Adipocyte (in vitro differentiated cells): ENCODE measurements around the gene KIAA1671.

Source experiments
- DNase-seq: peaks from one replicate; pipeline ENCODE4 v3.0.0-alpha.2; 2015; ENCODE audit warnings: low read depth
- H3K27me3 ChIP-seq: replicated peaks from 2 replicates; pipeline ENCODE4 v1.7.0; 2013; ENCODE audit warnings: mild to moderate bottlenecking, low read length, moderate library complexity; ENCODE audit not compliant: control insufficient read depth, insufficient read depth
- H3K36me3 ChIP-seq: 2 replicates; pipeline ENCODE4 v1.7.0; 2013; ENCODE audit warnings: low read length, mild to moderate bottlenecking, moderate library complexity; ENCODE audit not compliant: control insufficient read depth, insufficient read depth, severe bottlenecking
- H3K4me1 ChIP-seq: 2 replicates; pipeline ENCODE4 v1.7.0; 2013; ENCODE audit warnings: mild to moderate bottlenecking, low read length, moderate library complexity; ENCODE audit not compliant: control insufficient read depth, insufficient read depth
- H3K4me3 ChIP-seq: 2 replicates; pipeline ENCODE4 v1.7.0; 2013; ENCODE audit warnings: mild to moderate bottlenecking, low read length, moderate library complexity
- H3K9ac ChIP-seq: 2 replicates; pipeline ENCODE4 v1.7.0; 2013; ENCODE audit warnings: mild to moderate bottlenecking, low read length, moderate library complexity
- H3K9me3 ChIP-seq: 2 replicates; pipeline ENCODE4 v1.7.0; 2013; ENCODE audit warnings: mild to moderate bottlenecking, low read length, moderate library complexity; ENCODE audit not compliant: control insufficient read depth

The KIAA1671 gene

DNA sequence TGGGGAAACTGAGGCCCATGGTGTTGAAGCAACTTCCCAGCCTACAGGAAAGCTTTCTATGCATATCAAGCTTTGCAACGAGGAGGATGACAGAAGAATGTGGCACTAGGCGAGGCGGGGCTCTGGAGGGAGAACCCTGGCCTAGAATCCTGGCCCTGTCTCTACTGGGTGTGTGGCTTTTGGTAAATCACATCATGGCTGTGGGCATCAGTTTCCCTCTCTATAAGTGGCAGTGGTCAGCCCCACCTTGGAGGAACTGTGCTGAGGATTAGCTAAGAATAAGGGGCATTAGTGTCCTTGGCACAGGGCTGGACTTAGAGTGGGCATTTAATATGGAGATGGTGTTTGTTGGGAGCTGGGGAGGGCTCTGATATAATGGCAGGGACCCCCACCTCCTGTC is 124.5 kb downstream of the KIAA1671 start:
- no peaks in the 10 kb centered on the region for H3K27me3 ChIP-seq
- H3K4me1 ChIP-seq = no peaks in the 10 kb centered on the region
- no peaks in the 10 kb centered on the region for H3K36me3 ChIP-seq
- H3K9ac ChIP-seq = no peak overlapping the region
- DNase-seq = no peak
- no peak overlapping the region for H3K4me3 ChIP-seq
- no peaks in the 10 kb centered on the region for H3K9me3 ChIP-seq

DNA sequence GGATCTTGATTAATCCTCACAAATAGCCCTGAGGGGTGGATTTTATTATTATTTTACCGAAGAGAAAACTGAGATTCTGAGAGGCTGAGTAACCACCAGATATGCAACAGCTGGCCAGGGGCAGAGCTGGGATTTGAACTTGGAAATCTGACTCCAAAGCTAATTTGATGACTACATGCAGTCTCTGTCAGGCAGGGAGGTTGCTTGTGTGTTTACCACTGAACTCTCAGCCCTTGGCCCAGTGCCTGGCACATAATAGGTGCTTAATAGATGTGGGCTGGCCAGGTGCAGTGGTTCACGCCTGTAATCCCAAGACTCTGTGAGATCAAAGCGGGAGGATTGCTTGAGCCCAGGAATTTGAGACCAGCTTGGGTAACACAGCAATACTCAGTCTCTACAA is 125.4 kb downstream of the KIAA1671 start:
- H3K27me3 ChIP-seq = no peaks in the 10 kb centered on the region
- H3K9me3 ChIP-seq = no peaks in the 10 kb centered on the region
- no peaks in the 10 kb centered on the region for H3K36me3 ChIP-seq
- H3K4me1 ChIP-seq = no peaks in the 10 kb centered on the region
- H3K9ac ChIP-seq = no peak overlapping the region
- DNase-seq = no peak
- no peak overlapping the region for H3K4me3 ChIP-seq

DNA sequence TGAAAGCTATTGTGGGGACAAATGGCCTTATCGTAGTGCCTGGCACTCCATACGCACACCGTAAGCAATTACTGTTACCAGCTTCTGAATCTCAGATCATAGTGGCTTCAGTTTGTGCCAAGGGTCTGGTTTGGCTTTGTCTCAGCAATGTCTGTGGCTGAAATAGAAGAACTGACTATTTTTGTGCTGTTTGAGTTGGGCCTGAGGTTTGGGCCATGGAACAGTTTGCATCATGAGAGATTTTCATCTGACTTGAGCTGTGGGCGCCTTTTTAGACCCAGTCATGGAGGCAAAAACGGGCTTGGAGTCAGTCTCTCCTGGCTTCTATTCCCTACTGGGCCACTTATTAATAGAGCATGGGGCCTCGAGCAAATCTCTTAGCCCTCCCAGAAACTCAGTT is 126.1 kb downstream of the KIAA1671 start:
- no peak overlapping the region for H3K9ac ChIP-seq
- no peaks in the 10 kb centered on the region for H3K36me3 ChIP-seq
- no peaks in the 10 kb centered on the region for H3K4me1 ChIP-seq
- H3K27me3 ChIP-seq = no peaks in the 10 kb centered on the region
- H3K9me3 ChIP-seq = no peaks in the 10 kb centered on the region
- no peak for DNase-seq
- no peak overlapping the region for H3K4me3 ChIP-seq

DNA sequence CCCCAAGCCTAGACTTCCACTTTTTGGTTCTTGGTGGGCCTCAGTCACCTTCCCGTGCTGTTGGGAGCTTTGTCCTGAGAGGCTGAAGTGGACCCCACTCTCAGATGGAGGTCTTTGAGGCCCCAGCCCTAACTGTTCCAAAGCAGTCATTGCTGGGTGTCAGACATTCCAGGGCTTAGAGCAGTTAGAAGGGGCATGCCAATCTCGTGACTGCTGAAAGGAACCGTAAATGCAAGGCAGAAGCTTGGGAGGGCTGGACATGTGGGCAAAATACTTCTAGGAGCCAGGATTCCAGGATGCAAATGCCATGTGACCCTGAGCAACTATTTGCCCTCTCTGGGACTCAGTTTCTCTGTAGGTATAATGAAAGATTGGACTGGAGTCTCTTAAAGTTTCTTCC is 128.3 kb downstream of the KIAA1671 start:
- H3K4me1 ChIP-seq = no peaks in the 10 kb centered on the region
- no peak overlapping the region for H3K9ac ChIP-seq
- no peaks in the 10 kb centered on the region for H3K36me3 ChIP-seq
- no peaks in the 10 kb centered on the region for H3K27me3 ChIP-seq
- no peaks in the 10 kb centered on the region for H3K9me3 ChIP-seq
- H3K4me3 ChIP-seq = no peak overlapping the region
- DNase-seq = no peak

DNA sequence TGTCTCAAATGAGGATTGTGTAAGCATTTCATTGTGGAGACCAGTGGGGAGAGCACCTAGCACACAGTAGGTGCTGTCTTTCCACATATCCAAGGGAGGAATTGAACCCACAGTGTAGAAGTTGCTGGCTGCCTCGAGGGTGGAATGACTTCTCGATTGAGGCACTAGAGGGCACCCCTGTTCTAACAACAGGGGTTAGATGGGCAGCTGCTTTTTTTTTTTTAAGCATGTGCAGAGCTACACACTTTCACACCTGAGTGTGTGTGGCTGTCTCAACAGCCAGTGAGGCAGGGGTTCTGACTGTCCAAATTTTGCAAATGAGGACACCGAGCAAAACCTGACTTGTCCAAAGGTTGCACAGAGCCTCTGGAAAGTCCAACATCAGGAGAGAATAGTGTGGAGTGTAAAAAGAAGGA is 128.9 kb downstream of the KIAA1671 start:
- H3K9ac ChIP-seq = no peak overlapping the region

DNA sequence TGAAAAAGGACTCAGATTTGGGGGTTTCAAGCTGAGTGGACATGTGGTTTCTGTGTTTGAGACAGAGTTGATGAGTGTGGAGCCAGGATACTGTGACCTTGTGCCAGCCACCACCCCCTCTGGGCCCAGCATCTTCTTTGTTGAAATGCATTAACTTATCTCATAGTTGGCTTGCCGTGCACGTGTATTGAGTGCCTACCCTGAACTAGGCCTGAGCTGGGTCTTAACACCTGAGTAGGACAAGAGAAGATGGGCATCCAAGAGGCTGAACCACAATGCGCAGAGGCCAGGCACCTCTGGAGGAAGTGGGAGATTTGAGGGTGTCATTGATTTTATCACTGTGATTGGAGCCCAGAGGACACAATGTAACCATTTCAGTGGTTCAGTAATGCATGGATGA is 129.6 kb downstream of the KIAA1671 start:
- no peaks in the 10 kb centered on the region for H3K9me3 ChIP-seq
- H3K9ac ChIP-seq = no peak overlapping the region
- H3K27me3 ChIP-seq = no peaks in the 10 kb centered on the region
- H3K4me3 ChIP-seq = no peak overlapping the region
- DNase-seq = no peak
- peaks cover 9% of the 10 kb centered on the region for H3K4me1 ChIP-seq
- H3K36me3 ChIP-seq = no peaks in the 10 kb centered on the region

More for the DNA sequence above, 128.9 kb downstream of the KIAA1671 start:
- peak; percentile 19 for DNase-seq
- H3K4me1 ChIP-seq = peaks cover 4% of the 10 kb centered on the region
- H3K4me3 ChIP-seq = no peak overlapping the region
- no peaks in the 10 kb centered on the region for H3K27me3 ChIP-seq
- no peaks in the 10 kb centered on the region for H3K9me3 ChIP-seq
- no peaks in the 10 kb centered on the region for H3K36me3 ChIP-seq

DNA sequence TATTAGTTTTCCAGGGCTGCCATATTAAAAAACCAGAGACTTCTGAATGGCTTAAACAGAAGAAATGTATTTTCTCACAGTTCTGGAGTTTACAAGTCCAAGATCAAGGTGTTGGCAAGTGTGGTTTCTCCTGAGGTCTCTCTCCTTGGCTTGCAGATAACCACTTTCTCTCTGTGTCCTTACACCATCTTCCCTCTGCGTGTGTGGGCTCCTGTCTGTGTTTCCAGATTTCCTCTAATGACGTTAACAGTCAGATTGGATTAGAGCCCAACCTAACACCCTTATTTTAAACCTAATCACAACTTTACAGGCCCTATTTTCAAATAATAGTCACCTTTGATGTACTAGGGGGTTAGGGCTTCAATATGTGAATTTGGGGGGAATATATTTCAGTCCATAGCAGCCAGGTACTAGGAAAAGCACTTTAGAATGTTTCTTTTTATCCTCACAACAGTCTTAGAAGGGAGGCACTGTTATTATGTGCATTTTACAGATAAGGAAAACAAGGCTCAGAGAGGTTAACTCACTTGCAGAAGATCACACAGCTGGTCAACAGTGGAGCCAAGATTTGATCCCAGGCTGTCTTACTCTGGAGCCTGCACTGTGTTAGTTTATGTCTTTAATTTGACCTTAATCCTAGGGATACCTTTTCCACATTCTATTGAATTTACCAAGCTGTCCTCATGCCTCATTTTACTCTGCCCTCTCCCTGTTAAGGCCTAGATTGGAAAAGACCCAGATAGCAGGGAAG is 130.7 kb downstream of the KIAA1671 start:
- Histone ChIP-seq H3K36me3 (no peaks in the 10 kb centered on the region), H3K27me3 (no peaks in the 10 kb centered on the region), H3K4me1 (peaks cover 9% of the 10 kb centered on the region), H3K9me3 (no peaks in the 10 kb centered on the region), H3K9ac (no peak overlapping the region), H3K4me3 (no peak overlapping the region)
- no peak for DNase-seq

DNA sequence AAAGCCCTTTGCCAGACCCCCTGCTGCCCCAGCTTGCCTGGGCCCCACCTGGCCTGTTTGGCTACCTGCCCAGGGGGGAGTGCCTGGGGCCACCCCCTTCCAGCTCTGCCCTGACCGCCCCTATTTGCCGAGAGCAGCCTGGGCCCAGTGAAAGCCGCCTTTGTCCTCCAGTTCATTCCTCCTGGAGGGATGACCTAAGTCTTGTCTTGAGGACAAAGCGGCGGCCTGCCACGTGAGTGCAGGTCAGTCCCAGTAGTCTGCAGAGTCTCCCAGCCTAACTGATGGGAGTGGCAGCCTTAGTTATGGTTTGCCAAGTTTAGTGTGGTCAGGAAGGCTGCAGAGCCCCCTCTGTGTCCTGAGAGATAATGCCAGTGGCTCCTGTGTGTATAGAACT is 131.3 kb downstream of the KIAA1671 start:
- no peaks in the 10 kb centered on the region for H3K36me3 ChIP-seq
- H3K4me1 ChIP-seq = peaks cover 9% of the 10 kb centered on the region
- no peaks in the 10 kb centered on the region for H3K27me3 ChIP-seq
- no peaks in the 10 kb centered on the region for H3K9me3 ChIP-seq
- no peak overlapping the region for H3K9ac ChIP-seq
- no peak overlapping the region for H3K4me3 ChIP-seq
- DNase-seq = no peak

DNA sequence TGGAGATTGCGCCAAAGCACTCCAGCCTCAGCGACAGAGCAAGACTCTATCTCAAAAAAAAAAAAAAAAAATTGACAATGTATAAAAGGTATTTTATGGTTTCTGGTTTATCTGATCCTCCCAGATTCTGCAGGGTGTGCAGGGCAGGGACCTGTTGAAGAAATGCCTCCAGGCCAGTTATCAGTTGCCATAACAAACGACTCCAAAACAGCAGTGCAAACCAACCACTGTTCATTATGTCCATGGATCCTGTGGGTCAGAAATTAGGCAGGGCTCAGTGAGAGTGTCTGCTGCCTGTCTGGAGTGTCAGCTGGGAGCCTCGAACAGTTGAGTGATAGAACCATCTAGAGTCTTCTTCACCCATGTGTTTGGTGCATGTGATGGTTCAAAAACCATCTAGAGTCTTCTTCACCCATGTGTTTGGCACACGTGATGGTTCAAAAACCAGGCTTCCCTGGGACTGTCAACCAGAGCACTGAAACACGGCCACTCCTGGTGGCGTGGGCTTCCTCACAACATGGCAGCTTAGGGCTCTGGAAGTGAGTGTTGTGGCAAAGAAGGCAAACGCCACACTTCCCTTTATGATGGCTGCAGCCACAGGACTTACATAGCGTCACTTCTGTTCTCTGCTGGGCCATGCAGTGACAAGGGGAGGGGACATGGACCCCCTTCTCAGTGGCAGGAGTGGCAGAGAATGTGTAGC is 132.0 kb downstream of the KIAA1671 start:
- Histone ChIP-seq H3K4me1 (peaks cover 9% of the 10 kb centered on the region), H3K9me3 (no peaks in the 10 kb centered on the region), H3K4me3 (no peak overlapping the region), H3K27me3 (no peaks in the 10 kb centered on the region), H3K9ac (no peak overlapping the region), H3K36me3 (no peaks in the 10 kb centered on the region)
- DNase-seq = no peak

DNA sequence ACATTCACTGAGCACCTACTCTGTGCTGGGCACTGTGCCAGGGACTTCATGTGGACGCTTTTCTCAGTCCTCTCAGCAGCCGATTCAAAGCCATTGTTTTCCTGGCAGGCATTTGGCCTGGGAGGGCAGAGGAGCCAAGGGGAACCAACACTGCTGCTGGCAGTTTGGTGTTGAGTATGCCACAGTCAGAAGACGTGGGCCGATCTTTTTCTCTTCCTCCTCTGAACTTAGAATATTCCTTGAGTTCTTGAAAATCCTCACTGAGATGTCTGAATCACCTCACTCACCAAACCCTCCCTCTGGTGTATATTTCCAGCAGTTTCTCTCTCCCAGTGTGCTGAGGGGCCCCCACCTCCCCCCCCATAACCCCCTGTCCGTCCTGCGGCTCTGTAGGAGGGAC is 132.6 kb downstream of the KIAA1671 start:
- no peak overlapping the region for H3K4me3 ChIP-seq
- H3K9me3 ChIP-seq = no peaks in the 10 kb centered on the region
- H3K27me3 ChIP-seq = no peaks in the 10 kb centered on the region
- H3K9ac ChIP-seq = no peak overlapping the region
- H3K36me3 ChIP-seq = no peaks in the 10 kb centered on the region
- no peak for DNase-seq
- H3K4me1 ChIP-seq = peaks cover 9% of the 10 kb centered on the region

DNA sequence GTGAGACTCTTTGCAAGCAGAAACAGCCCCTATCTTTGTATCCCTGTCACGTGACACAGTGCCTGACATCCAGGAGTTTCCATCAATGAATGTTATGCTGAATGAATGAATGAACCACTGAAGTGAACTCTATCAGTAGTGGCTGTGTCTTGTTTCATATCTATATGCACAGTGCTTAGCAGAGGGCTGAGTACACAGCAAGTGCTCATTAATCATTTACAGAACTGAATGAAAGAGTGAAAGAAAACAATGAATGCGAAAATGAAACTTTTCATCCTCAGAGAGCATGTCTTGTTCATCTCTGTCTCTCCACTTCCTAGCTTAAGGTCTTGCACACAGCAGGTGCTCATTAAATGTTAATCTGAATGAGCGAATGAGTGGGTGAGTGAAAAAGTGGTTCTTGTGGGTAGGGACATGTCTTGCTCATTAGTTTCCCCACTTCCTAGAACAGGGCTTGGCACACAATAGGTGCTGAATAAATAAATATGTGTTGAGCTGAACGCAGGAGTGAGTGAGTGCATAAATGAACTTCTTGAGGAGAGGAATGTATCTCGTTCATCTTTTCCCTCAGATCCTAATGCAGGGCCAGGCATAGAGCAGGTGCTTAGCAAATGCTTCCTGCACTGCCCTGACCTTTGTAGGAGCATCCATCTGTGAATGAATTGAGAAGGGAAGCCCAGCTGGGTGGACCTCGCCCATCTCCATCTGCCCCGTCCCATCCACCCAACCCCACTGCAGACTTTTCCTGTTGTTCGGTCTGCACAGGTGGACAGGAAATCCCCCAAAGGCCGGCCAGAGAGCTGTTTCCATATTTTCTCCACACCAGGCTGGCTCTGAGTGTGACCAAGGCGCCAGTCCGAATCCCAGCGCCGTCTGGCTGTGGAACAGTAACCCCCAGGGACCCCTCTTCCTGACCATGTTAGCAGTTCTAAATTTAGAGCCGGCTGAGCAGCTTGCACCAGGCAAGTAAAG is 133.7 kb downstream of the KIAA1671 start:
- peaks cover 9% of the 10 kb centered on the region for H3K4me1 ChIP-seq
- no peak for DNase-seq
- H3K9me3 ChIP-seq = no peaks in the 10 kb centered on the region
- no peak overlapping the region for H3K4me3 ChIP-seq
- no peak overlapping the region for H3K9ac ChIP-seq
- no peaks in the 10 kb centered on the region for H3K36me3 ChIP-seq
- H3K27me3 ChIP-seq = no peaks in the 10 kb centered on the region
